ENCODE results near the gene YWHAG. TPM values are rescaled to one million over a fixed set of nuclear protein-coding genes. Genes with fewer than 3 reads are reported as not detected.

Gene YWHAG
- total and polyA plus RNA-seq, 2 of the 13 experiments (the other 11 are each of a cell fraction or from before 2014, with no cell fraction given): 36.9 to 67.5 TPM

GRCh38 chr7:76359111-76359977 lies 553 bp upstream of the YWHAG start (continued):
- TF ChIP-seq POGK (CRISPR knock-in tag; conservative IDR thresholded peaks at IDR 0.05) (peak; percentile 75; the same call in 1 of the 2 replicates), LBX2 (CRISPR knock-in tag; IDR thresholded peaks at IDR 0.05; ENCODE audit: borderline replicate concordance) (no peak), ZNF33A (CRISPR knock-in tag; IDR thresholded peaks at IDR 0.05; ENCODE audit: borderline replicate concordance) (no peak), NR1H2 (CRISPR knock-in tag; IDR thresholded peaks at IDR 0.05; ENCODE audit: borderline replicate concordance, low read depth) (no peak), HHEX (CRISPR knock-in tag; IDR thresholded peaks at IDR 0.05) (no peak), ZEB1 (IDR thresholded peaks at IDR 0.05; ENCODE audit: insufficient replicate concordance, low read depth) (peak; percentile 13), RFX5 (IDR thresholded peaks at IDR 0.05; ENCODE audit: low read depth, low read length) (no peak), HOMEZ (CRISPR knock-in tag; IDR thresholded peaks at IDR 0.05; ENCODE audit: low read depth) (peak; percentile 56; the same call in 1 of the 2 replicates), ZNF414 (CRISPR knock-in tag; IDR thresholded peaks at IDR 0.05) (peak; percentile 16; the same call in 1 of the 2 replicates), ZBTB8A (CRISPR knock-in tag; IDR thresholded peaks at IDR 0.05; ENCODE audit: borderline replicate concordance, low read depth) (no peak), ZNF878 (CRISPR knock-in tag; IDR thresholded peaks at IDR 0.05) (no peak), ETV5 (CRISPR knock-in tag; IDR thresholded peaks at IDR 0.05; ENCODE audit: borderline replicate concordance) (peak; percentile 63; the same call in 1 of the 2 replicates), ZNF207 (IDR thresholded peaks at IDR 0.05; ENCODE audit: borderline replicate concordance) (no peak), ZZZ3 (CRISPR knock-in tag; IDR thresholded peaks at IDR 0.05; ENCODE audit: borderline replicate concordance) (no peak), DMAP1 (CRISPR knock-in tag; IDR thresholded peaks at IDR 0.05) (no peak), AFF4 (CRISPR knock-in tag; IDR thresholded peaks at IDR 0.05) (no peak; the same call in 1 of the 2 replicates), PHF20 (CRISPR knock-in tag; IDR thresholded peaks at IDR 0.05) (no peak; the same call in 1 of the 2 replicates), ZFP82 (CRISPR knock-in tag; IDR thresholded peaks at IDR 0.05; ENCODE audit: borderline replicate concordance) (no peak; the same call in 1 of the 2 replicates), ZNF333 (CRISPR knock-in tag; IDR thresholded peaks at IDR 0.05; ENCODE audit: borderline replicate concordance) (no peak; the same call in 1 of the 2 replicates), ZNF12 (CRISPR knock-in tag; IDR thresholded peaks at IDR 0.05) (peak; percentile 59; the same call in 1 of the 2 replicates), ZFP62 (CRISPR knock-in tag; IDR thresholded peaks at IDR 0.05) (no peak)
